Measurements from ENCODE around the gene USP31. TPM values are rescaled to one million over a fixed set of nuclear protein-coding genes. Genes with fewer than 3 reads are reported as not detected.

USP31 gene
- total and polyA plus RNA-seq, 2 of the 8 experiments (the other 6 are each of a cell fraction or from before 2014, with no cell fraction given), result 6.7 to 19.0 TPM

DNA sequence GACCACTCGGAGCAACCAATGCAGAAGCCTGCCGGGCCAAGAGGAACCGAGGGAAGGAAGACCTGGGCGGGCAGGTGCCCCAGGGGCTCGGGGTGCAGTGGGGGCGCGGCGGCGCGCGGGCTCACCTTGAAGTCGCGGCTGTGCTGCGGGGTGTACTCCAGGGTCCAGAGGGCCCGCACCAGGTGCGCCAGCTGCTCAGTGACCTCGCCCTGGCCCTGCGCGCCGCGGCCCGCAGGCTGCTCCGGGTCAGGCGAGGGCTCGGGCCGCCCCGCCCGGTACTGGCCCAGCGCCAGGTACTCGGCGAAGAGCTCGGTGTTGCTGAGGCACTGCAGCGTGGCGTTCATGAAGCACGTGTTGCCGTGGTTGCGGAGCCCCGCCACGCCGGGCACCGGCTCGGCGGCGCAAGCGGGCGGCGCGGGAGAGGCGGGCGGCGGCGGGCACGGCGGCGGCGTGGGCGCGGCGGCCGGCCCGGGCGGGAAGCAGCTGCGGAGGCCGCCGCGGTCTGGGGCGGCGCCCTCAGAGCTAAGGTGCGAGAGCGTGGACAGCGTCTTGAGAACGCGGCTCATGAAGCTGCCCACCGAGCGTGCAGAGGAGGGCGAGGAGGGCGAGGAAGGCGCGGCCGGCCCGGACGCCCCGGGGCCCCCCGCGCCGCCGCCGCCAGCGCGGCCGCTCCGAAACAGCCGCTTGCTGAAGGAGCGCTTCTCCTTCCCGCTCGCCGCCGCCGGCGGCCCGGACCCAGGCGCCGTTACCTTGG is 562 bp downstream of the USP31 start (continued):
- TF ChIP-seq, protein P1, sequence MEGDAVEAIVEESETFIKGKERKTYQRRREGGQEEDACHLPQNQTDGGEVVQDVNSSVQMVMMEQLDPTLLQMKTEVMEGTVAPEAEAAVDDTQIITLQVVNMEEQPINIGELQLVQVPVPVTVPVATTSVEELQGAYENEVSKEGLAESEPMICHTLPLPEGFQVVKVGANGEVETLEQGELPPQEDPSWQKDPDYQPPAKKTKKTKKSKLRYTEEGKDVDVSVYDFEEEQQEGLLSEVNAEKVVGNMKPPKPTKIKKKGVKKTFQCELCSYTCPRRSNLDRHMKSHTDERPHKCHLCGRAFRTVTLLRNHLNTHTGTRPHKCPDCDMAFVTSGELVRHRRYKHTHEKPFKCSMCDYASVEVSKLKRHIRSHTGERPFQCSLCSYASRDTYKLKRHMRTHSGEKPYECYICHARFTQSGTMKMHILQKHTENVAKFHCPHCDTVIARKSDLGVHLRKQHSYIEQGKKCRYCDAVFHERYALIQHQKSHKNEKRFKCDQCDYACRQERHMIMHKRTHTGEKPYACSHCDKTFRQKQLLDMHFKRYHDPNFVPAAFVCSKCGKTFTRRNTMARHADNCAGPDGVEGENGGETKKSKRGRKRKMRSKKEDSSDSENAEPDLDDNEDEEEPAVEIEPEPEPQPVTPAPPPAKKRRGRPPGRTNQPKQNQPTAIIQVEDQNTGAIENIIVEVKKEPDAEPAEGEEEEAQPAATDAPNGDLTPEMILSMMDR (IDR thresholded peaks at IDR 0.05; ENCODE audit: control extremely low read depth in 1 of 3, insufficient read depth in 1 of 3, low read depth in 1 of 3, low read length in 3 of 3), result no peak
- no peak for TF ChIP-seq CREB1 (IDR thresholded peaks at IDR 0.05)
- TF ChIP-seq SP1 (IDR thresholded peaks at IDR 0.05; ENCODE audit: low read depth, low read length), result no peak
- peak; percentile 72 for TF ChIP-seq KDM4A (IDR thresholded peaks at IDR 0.05; ENCODE audit: low read depth, low read length, severe bottlenecking)
- TF ChIP-seq TBP (IDR thresholded peaks at IDR 0.05; ENCODE audit: low read depth, low read length), result no peak
- no peak for TF ChIP-seq BCL11A (IDR thresholded peaks at IDR 0.05; ENCODE audit: low read depth in 2 of 2, low read length in 2 of 2)
- no peak for TF ChIP-seq HDAC2 (IDR thresholded peaks at IDR 0.05; ENCODE audit: borderline replicate concordance in 1 of 2, low read depth in 2 of 2, low read length in 2 of 2)
- TF ChIP-seq NRF1 (IDR thresholded peaks at IDR 0.05; ENCODE audit: low read depth, low read length), result no peak
- no peak for TF ChIP-seq CBX5 (IDR thresholded peaks at IDR 0.05; ENCODE audit: low read depth, low read length)
- no peak for TF ChIP-seq NANOG (IDR thresholded peaks at IDR 0.05; ENCODE audit: insufficient read depth, low read depth, low read length, poor library complexity, severe bottlenecking)
- no peak for TF ChIP-seq EZH2 (IDR thresholded peaks at IDR 0.05; ENCODE audit: low read depth, low read length, severe bottlenecking)
- peak; percentile 75; the same call in 1 of the 2 replicates for TF ChIP-seq RBBP5 (IDR thresholded peaks at IDR 0.05; ENCODE audit: borderline replicate concordance, low read depth, low read length)
- TF ChIP-seq HDAC6 (IDR thresholded peaks at IDR 0.05; ENCODE audit: low read depth, low read length), result no peak
- no peak for TF ChIP-seq YY1 (IDR thresholded peaks at IDR 0.05; ENCODE audit: low read depth, low read length)
- TF ChIP-seq RFX5 (IDR thresholded peaks at IDR 0.05; ENCODE audit: borderline replicate concordance, low read depth, low read length), result no peak
- no peak for TF ChIP-seq POU5F1 (IDR thresholded peaks at IDR 0.05; ENCODE audit: low read depth, low read length)
- TF ChIP-seq CHD2 (IDR thresholded peaks at IDR 0.05; ENCODE audit: low read length), result no peak
- TF ChIP-seq MAFK (IDR thresholded peaks at IDR 0.05; ENCODE audit: low read depth, low read length), result no peak
- TF ChIP-seq GTF2F1 (IDR thresholded peaks at IDR 0.05; ENCODE audit: borderline replicate concordance, low read depth, low read length), result no peak
- no peak for TF ChIP-seq SIX5 (IDR thresholded peaks at IDR 0.05; ENCODE audit: low read depth, low read length)
- no peak for TF ChIP-seq RAD21 (IDR thresholded peaks at IDR 0.05 in 1 of 2, conservative IDR thresholded peaks at IDR 0.05 in 1 of 2; ENCODE audit: low read depth in 2 of 2, low read length in 2 of 2)
- no peak for TF ChIP-seq CBX8 (IDR thresholded peaks at IDR 0.05; ENCODE audit: borderline replicate concordance, low read depth, low read length)
